GM12865 (cell line): ENCODE data around the gene ZNF609.

ENCODE experiments used
- DNase-seq: peaks from one replicate; pipeline ENCODE4 v3.0.0; 2010; ENCODE audit warnings: low read depth
- H3K4me3 ChIP-seq: 2 replicates; pipeline ENCODE4 v1.5.1; 2011; ENCODE audit warnings: mild to moderate bottlenecking, low read depth, low read length, control low read depth
- CTCF ChIP-seq: IDR thresholded peaks from 2 replicates; pipeline ENCODE4 v1.5.1; 2011; ENCODE audit warnings: low read length, control low read depth, low read depth, inconsistent platforms; ENCODE audit not compliant: insufficient read depth; ENCODE audit errors: missing control alignments

Gene ZNF609

GRCh38 chr15:64706011-64706911 lies 245.9 kb downstream of the ZNF609 start:
- TF ChIP-seq CTCF, result no peak
- no peak overlapping the region for H3K4me3 ChIP-seq
- DNase-seq, result no peak

DNA sequence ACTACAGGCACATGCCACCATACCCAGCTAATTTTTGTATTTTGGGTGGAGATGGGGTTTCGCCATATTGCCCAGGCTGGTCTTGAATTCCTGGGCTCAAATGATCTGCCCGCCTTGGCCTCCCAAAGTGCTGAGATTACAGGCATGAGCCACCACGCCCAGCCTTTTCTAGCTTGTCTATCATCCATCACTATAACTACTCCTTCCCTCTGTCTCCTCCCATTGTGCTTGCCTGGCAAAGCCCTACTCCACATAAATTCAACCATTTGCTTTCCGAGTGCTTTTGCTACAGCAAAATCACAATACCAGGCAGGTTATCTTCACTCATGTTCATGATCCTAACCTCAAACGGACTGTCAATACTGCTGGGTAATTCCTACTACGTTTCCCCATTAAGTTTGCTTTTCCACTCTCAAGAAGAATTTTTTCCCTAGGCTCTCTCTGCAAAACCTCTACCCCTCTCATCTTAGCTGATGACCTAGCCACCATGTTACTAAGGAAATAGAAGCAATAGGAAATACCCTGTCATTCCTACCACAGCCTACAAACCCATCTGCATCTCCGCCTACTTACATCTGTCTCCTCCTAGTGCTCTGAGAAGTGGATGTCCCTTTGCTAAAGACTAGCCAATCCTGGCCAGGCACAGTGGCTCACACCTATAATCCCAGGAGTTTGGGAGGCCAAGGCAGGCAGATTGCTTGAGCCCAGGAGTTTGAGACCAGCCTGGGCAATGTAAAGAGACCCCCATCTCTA lies 250.5 kb downstream of the ZNF609 start:
- H3K4me3 ChIP-seq, result no peak overlapping the region
- no peak for TF ChIP-seq CTCF
- no peak for DNase-seq

DNA sequence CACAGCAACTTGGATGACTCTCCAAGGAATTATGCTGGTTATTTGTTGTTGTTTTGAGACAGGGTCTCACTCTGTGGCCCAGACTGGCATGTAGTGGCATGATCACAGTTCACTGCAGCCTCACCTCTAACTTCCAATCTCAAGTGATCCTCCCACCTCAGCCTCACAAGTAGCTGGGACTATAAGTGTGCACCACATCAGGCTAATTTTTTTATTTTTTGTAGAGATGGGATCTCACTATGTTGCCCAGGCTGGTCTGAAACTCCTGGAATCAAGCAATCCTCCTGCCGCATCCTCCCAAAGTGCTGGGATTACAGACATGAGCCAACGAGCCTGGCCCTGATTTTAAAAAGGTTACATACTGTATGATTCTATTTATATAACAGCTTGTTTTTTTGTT lies 252.0 kb downstream of the ZNF609 start:
- TF ChIP-seq CTCF, result no peak
- no peak for DNase-seq
- H3K4me3 ChIP-seq, result no peak overlapping the region

DNA sequence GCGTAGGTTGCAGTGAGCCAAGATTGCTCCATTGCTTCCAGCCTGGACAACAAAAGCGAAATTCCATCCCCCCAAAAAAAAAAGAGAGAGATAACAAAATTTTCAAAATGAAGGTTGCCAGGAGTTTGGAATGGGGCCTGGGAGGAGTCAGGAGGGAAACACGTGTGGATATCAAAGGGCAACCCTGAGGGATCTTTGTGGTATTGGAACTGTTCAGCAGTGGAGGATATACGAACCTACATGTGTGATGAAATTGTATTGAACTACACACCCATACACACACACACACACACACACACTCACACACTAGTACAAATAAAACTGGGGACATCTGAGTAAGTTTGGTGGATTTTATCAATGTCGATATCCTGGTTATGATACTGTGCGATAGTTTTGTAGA lies 253.2 kb downstream of the ZNF609 start:
- no peak for DNase-seq
- H3K4me3 ChIP-seq, result no peak overlapping the region
- no peak for TF ChIP-seq CTCF

GRCh38 chr15:64716452-64716851 lies 256.1 kb downstream of the ZNF609 start:
- DNase-seq, result no peak
- no peak for TF ChIP-seq CTCF
- no peak overlapping the region for H3K4me3 ChIP-seq

GRCh38 chr15:64717130-64717529 lies 256.8 kb downstream of the ZNF609 start:
- DNase-seq, result no peak
- no peak for TF ChIP-seq CTCF
- no peak overlapping the region for H3K4me3 ChIP-seq
